GM20431 (cell line): ENCODE measurements around the gene AOPEP.

Experiments used
- in situ Hi-C: fragments of 300-500 bp; cut with MseI, MboI; formaldehyde crosslinking; loops from one replicate; pipeline ENCODE4 v1.15.0; 2020; ENCODE audit warnings: low sequenced_read_pairs; ENCODE audit not compliant: unreplicated experiment

AOPEP gene

DNA sequence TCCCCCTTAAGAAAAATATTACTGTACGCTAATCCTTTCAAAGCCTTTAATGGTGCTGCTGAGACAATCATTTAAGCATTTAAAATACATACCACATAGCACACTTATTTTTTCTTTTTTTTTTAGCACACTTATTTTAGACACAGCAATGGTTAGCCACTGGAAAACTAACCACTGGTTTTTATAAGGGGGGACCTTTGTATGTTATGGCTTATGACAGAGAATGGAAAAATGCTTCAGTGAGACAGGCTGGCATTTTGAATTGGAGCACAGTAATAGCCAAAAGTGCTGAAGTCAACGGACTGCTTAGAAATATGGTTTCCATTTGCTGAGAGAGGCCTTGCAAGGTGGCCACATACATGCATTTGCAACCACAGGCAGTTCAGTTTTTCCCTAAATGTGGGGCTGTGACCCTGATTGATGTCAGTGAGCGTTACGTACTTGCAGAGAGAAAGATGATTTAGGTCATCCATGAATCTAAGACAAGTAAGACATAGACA is 28.5 kb downstream of the AOPEP start:
- in situ Hi-C loops, result no loop called here

DNA sequence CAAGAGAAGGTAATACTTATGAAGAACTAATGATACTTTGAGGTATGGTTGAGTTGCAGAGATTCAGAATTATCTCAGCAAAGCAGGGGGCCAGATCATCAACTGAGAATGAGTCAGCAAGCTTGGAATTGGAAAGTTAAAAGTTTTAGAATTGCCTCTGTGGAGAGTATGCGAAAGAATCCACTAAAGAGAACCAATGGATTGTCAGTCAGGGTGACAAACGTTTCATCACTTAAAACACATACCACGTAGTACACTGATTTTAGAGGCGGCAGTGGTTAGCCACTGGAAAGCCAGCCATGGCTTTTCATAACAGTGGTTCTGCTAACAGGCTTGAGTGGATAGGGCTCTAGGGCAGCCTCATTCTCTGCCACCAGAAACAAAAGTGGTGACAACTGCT is 30.7 kb downstream of the AOPEP start:
- in situ Hi-C loops, result no loop called here

DNA sequence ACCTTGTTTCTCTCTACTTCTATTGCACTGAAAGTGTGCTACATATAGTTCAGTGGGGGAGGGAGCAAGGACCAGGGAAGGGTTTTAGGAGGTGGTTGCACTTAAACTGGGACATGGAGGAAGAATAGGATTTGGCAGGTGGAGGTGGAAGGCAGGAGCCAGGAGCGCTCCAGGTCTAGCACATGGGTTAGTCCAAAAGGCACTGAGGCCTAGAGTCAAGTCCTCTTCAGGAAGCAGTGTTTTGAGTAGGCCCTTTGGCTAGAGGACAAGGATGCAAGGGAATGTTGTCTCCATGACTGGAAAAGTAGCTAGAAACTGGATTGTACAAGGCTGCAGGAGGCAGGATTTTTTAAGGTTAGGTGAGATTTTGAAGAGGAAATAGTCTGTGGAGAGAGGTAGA is 31.5 kb downstream of the AOPEP start:
- in situ Hi-C loops, result no loop called here

DNA sequence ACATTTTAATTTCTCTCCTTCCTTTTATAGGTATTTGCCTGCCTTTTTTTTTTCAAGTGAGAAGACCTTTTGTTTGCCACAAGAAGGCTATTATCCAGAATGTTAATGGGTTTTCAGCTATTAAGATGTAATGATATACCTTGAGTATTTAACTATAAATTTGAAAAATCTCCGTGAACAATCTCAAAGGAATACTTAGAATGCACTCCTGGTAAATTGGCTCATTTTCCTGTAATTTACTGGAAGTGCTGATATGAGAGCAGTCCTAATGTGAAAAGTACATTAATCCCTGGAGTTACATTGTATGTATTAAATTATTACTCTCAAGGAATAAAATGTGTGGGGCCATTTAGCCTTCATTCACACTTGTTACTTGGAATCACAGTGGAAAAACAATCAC is 32.4 kb downstream of the AOPEP start:
- in situ Hi-C loops, result no loop called here

DNA sequence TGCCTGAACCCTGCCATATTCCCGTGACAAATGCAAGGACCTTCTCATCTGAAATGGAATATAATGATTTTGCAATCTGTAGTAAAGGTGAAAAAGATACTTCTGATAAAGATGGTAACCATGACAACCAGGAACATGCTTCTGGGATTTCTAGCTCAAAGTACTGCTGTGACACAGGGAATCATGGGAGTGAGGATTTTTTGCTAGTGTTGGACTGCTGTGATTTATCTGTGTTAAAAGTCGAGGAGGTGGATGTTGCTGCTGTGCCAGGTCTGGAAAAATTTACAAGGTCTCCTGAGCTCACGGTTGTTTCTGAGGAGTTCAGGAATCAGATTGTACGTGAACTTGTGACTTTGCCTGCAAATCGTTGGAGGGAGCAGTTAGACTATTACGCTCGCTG is 33.5 kb downstream of the AOPEP start:
- in situ Hi-C loops, result no loop called here

DNA sequence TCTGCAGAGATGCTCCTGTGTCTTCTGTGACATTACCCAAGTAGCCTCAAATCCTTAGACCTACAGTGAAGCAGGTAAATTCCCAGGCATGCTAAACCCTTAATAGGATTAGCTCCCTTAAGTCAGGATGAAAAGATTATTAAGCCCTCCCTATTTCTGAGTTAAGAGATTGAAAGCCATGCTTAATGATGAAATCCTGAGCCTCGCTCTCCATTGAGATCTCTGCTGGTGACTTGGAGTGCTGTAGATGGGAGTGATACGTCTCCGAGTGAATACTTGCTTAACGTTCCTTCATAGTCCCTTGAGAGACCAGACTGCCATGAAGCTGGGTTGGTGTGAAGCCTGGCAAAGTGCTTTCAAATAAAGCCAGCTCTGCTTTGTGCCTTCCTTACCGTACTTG is 34.2 kb downstream of the AOPEP start:
- in situ Hi-C loops, result no loop called here

DNA sequence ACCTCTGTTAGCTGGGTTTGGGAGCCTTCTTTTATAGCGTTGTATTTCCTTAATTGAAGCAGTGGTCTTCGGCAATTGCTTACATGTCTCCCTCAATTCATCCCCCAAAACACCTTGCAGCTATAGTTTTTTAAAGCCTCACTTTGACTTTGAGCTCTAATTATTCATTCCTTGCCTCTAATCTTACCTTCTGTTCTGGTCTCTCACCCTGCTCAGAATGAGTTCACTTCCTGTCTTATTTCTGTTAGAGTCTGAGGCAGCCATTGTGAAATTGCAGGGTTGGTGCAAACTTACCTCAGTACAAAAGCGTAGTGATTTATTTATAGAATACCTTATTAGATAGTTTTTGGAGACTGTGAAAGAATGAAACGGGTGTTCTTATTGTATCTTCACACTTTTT is 35.0 kb downstream of the AOPEP start:
- in situ Hi-C loops, result no loop called here

DNA sequence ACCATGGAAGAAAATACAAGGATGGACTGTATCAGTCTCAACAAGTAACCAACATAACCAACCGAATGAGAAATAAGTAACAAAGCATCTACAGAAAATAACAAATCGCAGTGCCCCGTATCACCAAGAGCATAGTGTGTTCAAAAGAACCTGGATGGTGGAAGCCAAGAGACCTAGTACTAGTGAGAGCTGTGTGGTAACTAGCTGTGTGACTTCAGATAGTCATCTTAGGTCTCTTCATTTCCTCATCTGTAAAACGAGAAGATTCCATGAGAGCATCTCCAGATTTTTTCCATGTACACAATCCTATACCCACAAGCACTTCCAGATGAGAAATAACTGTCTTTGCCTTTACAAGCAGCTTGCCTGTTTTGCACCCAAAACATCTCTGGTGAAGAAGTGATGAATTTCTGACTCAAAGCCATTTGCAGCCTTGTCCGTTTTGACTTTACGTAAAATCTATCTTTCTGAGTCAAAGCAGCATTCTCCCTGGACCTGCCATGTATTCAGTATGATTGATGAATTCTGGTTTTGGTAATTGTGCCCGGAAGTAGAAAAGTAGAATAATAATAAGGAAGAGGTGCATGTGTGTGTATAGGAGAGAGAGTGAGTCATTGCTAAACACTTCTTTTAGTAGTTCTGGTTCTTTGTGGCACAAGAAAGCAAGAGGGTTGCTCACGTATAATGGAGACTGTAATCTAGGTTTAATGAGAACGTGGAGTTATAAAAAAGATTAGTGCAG is 41.0 kb downstream of the AOPEP start:
- in situ Hi-C loops, result no loop called here

DNA sequence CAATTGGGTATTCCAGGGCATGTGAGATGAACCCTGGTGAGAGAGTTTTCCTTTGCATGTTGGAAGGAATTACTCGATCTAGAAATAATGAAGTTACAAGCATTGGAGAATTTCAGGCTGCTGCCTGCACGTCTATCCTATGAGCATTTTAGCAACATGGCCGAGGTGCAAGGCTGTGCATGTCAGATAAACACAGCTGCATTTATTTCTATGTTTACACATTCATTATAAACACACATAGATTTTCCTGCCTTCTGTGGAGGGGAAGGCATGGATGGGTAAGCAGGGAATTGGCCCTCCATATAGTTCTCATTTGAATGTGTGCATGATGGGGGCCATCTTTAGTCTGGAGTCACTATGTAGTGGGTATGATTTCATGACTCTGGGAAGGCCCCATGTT is 42.3 kb downstream of the AOPEP start:
- in situ Hi-C loops, result no loop called here

DNA sequence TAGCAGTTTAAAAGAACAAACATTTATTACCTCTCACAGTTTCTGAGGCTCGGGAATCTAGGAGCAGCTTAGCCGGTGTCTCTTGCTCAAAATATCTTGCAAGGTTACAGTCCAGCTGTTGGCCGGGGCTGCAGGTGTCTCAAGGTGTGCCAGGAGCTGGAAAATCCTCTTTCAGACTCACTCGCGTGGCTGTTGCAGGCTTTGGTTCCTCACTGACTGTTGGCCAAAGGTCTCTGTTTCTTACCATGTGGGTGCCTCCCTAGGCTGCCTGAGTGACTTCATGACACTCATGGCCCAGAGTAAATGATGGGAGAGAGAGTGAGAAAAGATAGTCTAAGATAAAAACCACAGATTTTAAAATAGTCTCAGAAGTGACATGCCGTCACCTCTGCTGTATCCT is 43.8 kb downstream of the AOPEP start:
- in situ Hi-C loops, result no loop called here

DNA sequence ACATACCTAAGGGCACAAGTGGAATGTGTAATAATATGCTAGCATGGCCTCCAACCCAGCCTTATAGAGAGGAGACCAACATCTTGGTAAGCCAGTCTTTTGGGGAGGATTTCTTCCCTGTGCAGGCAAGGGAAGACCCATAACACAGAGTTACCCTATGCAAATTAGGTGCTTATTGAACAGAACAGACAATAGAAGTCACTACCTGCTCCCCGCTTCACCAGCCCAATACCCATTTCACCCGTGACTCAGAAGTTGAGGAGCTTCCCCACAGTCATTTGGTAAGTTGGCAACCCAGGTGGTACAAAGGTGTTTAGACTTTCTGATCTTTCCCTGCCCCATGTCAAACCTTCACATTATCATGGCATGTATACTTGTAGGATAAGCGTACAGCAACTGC is 44.6 kb downstream of the AOPEP start:
- in situ Hi-C loops, result no loop called here

DNA sequence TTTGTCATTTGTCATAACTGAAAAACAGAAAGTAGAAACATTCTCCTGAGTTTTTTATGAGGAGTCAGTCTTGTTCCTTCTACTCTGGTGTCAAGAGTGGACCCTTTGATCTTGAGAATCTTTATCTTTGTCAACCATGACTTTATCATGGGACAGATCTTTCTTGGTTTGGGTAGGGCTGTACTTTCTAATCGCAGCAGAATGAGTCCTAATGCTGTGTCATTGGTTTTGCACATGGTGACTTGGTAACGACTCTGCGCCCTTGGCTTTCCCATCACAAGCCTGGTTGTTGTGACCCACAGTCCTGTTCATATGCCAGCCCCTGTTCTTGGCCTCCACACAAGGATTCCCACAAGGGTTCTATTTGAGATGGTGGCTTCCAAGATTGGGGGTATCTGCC is 45.6 kb downstream of the AOPEP start:
- in situ Hi-C loops, result no loop called here

DNA sequence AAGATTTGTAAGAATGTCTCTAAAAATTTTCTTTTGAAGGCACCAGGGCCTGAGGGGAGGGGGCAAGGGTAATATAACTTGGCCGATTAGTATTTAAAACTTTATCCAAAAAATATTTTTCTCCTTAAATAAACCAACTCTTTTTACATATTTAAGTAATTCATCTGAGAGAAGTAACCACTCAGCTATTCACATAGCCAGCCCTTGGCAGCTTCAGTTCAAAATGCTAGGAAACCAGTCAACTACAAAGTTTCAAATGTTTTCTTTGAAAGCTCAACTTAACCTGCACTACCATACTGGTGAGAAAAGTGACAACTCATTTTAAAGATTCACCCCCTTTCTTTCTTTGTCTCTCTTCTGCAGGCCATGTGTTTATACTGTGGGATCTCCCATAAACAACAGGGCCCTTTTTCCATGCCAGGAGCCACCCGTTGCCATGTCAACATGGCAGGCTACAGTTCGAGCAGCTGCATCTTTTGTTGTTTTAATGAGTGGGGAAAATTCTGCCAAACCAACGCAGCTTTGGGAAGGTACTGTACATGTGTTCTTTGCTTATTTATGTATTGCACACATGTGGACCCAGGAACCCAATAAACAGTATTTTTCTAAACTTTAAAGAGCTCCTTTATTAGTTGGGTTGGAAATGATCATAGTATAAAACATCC is 46.3 kb downstream of the AOPEP start:
- in situ Hi-C loops, result no loop called here

DNA sequence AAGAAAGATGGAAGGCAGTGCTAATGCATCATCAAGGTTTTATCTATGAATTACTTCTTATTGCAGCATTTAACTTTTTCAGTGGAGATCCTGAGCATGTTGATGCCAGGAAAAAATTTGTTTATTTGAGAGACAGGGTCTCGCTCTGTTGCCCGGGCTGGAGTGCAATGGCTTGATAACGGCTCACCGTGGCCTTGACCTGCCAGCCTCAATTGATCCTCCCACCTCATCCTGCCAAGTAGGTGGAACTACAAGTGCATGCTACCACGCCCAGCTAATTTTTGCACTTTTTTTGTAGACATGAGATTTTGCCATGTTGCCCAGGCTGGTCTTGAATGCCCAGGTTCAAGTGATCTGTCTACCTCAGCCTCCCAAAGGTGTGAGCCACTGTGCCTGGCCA is 47.2 kb downstream of the AOPEP start:
- in situ Hi-C loops, result no loop called here

DNA sequence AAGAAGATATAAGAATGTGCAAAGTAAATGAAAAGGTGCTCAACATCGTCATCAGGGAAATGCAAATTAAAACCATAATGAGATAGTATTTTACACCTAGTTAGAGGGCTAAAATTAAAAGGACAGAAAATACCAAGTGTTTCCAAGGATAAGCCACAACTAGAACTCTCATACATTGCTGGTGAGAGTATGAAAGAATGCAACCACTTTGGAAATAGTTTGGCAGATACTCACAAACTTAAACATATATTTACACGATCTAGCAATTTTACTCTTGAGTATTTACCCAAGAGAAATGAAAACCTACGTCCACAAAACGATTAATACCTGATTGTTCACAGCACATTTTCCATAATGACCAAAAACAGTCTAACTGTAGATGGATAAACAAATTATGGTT is 51.5 kb downstream of the AOPEP start:
- in situ Hi-C loops, result loop anchor here (25.0 kb wide), 1 partner anchor 334 kb away; no protein-coding TSS in a partner anchor

DNA sequence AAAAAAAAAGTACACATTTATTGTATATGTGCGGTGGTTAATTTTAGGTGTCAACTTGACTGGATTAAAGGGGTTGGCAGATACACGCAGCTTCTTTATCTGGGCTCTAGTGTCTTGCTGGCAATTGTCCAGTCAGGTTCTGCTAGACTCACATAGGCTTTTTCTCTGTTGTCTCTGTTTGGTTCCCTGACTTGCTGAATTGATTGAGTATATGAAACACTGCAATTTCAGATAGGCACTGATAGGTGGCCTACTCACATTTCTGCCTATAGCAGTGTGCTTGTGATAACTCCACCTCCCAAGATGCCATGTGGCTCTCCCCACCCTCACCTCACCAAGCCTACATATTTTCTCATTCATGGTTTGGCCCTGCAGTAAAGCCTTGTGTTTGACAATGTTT is 52.5 kb downstream of the AOPEP start:
- in situ Hi-C loops, result loop anchor here (25.0 kb wide), 1 partner anchor 333 kb away; no protein-coding TSS in a partner anchor

DNA sequence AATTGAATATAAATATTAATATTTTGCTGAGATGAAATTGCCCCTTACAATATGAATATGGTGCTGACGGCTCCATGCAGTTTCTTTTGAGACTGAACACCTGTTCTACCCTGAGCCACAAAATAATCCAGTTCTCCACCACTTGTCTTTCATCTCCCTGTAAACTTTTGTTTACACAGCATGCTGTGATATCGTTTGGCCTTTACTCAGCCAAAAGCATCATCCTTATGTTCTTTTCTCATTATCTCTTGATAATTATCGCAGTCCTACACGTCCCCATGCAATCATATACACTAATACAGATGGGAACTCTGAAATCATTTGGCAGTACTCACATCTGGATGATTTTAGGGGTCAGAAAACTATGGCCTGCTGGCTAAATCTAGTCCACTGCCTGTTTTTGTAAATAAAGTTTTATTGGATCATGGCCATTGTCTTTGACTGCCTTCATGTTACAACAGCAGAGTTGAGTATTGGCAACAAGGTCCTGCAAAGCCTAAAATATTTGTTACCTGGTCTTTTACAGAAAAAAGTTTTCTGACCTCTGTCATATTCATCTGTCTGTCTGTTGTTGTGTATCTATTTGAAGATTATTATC is 53.3 kb downstream of the AOPEP start:
- in situ Hi-C loops, result loop anchor here (25.0 kb wide), 1 partner anchor 333 kb away; no protein-coding TSS in a partner anchor

DNA sequence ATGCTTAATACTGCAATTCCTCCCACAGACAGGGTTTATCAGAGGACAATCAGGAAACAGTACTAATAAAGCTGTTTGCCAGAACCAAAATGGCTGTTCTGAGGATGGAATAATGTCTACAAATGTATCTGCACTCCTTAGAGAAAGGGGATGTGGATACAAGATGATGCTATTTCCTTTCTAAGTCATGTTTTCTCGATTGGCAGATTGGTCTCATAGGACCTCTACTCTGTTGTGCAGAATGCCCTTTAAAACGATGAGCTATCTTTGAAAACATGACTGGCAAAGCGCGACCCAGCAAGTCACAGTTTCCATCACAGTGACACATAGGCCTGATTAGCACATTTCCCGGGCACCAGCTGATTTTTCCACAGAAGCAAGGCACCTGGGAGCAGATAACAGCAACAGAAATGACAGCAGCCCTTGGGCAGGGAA is 54.0 kb downstream of the AOPEP start:
- in situ Hi-C loops, result loop anchor here (25.0 kb wide), 1 partner anchor 332 kb away; no protein-coding TSS in a partner anchor

DNA sequence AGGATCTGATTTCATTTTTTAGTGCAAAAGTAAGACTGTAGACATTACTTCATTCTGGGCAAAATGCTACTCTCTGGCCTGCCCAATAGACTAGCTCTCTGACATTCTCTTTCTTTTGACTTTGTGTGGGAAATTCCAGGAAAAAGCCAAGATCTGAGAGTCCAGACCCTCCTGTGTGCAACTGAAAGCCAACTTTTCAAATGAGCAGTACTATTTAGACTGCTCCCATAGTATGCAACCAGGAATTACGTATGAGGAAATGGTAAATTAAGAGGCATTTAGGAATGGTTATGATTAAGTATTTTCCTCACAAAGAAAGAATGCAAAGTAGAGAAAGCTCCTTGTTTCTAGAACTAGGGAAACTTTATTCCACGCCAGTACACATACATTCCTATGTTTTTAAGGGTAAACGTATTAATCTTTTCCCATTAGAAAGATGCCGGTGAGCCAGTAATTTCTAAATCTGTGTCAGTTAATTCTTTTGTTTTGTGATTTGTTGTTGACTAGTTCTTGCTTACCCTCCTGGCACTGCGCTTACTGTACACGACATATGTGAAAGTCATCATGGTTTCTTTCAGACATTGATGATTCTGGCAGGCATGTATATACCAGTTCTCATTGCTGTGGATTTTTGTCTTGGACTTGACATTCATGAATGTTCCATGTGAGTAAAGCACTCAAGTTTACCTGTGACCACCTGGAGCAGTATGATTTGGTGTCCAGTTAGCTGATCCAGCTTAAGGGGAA is 56.0 kb downstream of the AOPEP start:
- in situ Hi-C loops, result loop anchor here (25.0 kb wide), 1 partner anchor 330 kb away; no protein-coding TSS in a partner anchor

DNA sequence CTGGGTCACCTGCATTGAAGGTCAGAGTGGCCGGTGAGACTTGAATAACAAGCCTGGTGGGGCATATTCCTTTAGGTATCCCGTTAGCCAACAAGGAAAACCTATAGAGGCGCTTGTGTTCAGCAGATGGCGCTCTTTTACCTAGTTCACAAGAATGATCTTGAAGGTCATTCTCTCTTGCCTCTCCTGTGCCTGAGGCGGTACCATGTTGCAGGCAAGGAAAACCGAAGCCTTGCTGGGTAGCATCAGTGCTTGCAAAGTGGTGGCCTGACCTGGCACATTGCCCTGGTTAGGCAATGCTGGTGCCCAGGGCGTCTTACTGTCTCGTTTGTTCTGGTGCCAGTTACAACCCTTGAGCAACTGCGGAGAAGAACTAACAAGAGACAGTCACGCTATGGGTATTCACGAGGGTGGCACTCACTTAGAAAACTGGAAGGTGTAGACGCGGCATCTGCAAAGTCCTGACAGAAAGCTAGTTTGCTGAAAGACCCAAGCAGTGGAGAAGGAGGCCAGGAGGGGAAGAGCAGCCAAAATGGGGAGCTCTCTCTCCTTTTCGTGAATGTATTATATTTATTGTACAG is 56.7 kb downstream of the AOPEP start:
- in situ Hi-C loops, result loop anchor here (25.0 kb wide), 1 partner anchor 329 kb away; no protein-coding TSS in a partner anchor
